SH-SY5Y (cell line): ENCODE measurements around the gene PLLP.

Experiments
- GATA2 ChIP-seq: IDR thresholded peaks from 2 replicates; pipeline ENCODE4 v1.6.1; 2011; ENCODE audit warnings: mild to moderate bottlenecking, low read depth, low read length
- GATA3 ChIP-seq: IDR thresholded peaks from 2 replicates; pipeline ENCODE4 v1.6.1; 2011; ENCODE audit warnings: low read depth, mild to moderate bottlenecking, low read length, moderate library complexity

DNA sequence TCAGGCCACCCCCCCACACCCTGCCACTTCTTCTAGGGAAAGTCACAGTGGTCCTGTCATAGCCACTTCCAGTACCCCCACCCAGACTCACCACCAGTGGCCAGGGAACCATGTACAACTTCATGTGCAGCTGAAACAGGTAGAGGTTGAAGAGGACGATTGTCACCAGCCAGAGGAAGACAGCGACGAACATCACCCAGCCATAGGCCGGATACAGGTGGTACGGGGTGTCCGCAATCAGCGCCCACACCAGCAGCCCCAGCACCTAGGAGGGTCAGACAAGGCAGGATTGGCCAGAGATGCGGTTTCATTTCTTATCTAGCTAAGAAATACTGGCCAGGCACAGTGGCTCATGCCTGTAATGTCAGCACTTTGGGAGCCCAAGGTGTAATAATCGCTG is 22.7 kb downstream of the PLLP start:
- TF ChIP-seq GATA2 (no peak), GATA3 (no peak)
